A673 (cell line): ENCODE results near the gene CLSTN2. TPM values are rescaled to one million over a fixed set of nuclear protein-coding genes. Genes with fewer than 3 reads are reported as not detected.

ENCODE experiments used
- BruUV-seq: library from RNA; stranded (reverse); fragments of 400-500 nt; replicated peaks from 2 replicates; lab custom pipeline; 2021; lab: Mats Ljungman, UMichigan
- CTCF ChIA-PET: fragments of 300-600 bp; sonication (Branson Sonifier 250); formaldehyde crosslinking; loops from one replicate; lab custom pipeline; 2022; ENCODE audit warnings: antibody characterized with exemption; lab: Charles Lee
- POLR2A ChIA-PET: fragments of 300-600 bp; sonication (Branson Sonifier 250); formaldehyde crosslinking; loops from one replicate; lab custom pipeline; 2022; ENCODE audit warnings: antibody characterized with exemption; ENCODE audit not compliant: low non-redundant PET; lab: Charles Lee
- DNase-seq: peaks from one replicate; pipeline ENCODE4 v3.0.0-alpha.2; 2015; ENCODE audit warnings: low spot score
- H3K27ac ChIP-seq: fragments of 200-600 bp; sonication (generic); 2 replicates; pipeline ENCODE4 v1.5.1; 2016; ENCODE audit warnings: mixed run types, low read depth, mild to moderate bottlenecking, mixed read lengths, antibody characterized with exemption, low read length; ENCODE audit not compliant: poor library complexity, severe bottlenecking
- H3K27me3 ChIP-seq: fragments of 200-600 bp; sonication (generic); replicated peaks from 2 replicates; pipeline ENCODE4 v1.6.1; 2017; ENCODE audit warnings: mixed run types, low read depth, mild to moderate bottlenecking, mixed read lengths, antibody characterized with exemption, low read length; ENCODE audit not compliant: insufficient read depth, poor library complexity
- H3K36me3 ChIP-seq: fragments of 200-600 bp; sonication (generic); 2 replicates; pipeline ENCODE4 v1.6.1; 2016; ENCODE audit warnings: mixed run types, mild to moderate bottlenecking, mixed read lengths, antibody characterized with exemption, low read length; ENCODE audit not compliant: insufficient read depth, poor library complexity, severe bottlenecking
- H3K4me1 ChIP-seq: fragments of 200-600 bp; sonication (generic); 2 replicates; pipeline ENCODE4 v1.6.1; 2017; ENCODE audit warnings: mixed run types, mild to moderate bottlenecking, mixed read lengths, antibody characterized with exemption, low read length; ENCODE audit not compliant: insufficient read depth, poor library complexity, severe bottlenecking
- H3K4me3 ChIP-seq: fragments of 200-600 bp; sonication (generic); 2 replicates; pipeline ENCODE4 v1.5.1; 2016; ENCODE audit warnings: low read depth, mixed run types, mild to moderate bottlenecking, mixed read lengths, low read length; ENCODE audit not compliant: poor library complexity, severe bottlenecking
- H3K9me3 ChIP-seq: fragments of 200-600 bp; sonication (generic); 2 replicates; pipeline ENCODE4 v1.6.1; 2016; ENCODE audit warnings: mixed run types, low read depth, mild to moderate bottlenecking, mixed read lengths, antibody characterized with exemption, low read length; ENCODE audit not compliant: poor library complexity, severe bottlenecking
- CTCF ChIP-seq: fragments of 300-800, 200-600 bp; sonication (generic); conservative IDR thresholded peaks from 2 replicates; pipeline ENCODE4 v1.5.1; 2017; ENCODE audit warnings: low read depth, mild to moderate bottlenecking, antibody characterized with exemption, low read length, moderate library complexity, mixed read lengths
- EZH2 ChIP-seq: fragments of 200-600 bp; sonication (generic); IDR thresholded peaks from 2 replicates; pipeline ENCODE4 v1.6.1; 2017; ENCODE audit warnings: borderline replicate concordance, low read depth, mild to moderate bottlenecking, mixed read lengths, antibody characterized with exemption, low read length; ENCODE audit not compliant: poor library complexity, severe bottlenecking
- intact Hi-C: fragments of 100-400 bp; cut with micrococcal nuclease; formaldehyde crosslinking; loops from one replicate; pipeline ENCODE4 v1.10.0; 2022; ENCODE audit not compliant: unreplicated experiment
- total RNA-seq: library from RNA; stranded (reverse); gene quantifications from 2 replicates; pipeline ENCODE4 v1.2.3, GENCODE V29; 2021

The CLSTN2 gene
- total RNA-seq, 1 experiment from 2014 or later: 50.7 TPM

- Histone ChIP-seq H3K9me3 (no peaks in the 10 kb centered on the region), H3K27me3 (no peaks in the 10 kb centered on the region), H3K36me3 (no peaks in the 10 kb centered on the region), H3K4me3 (no peak overlapping the region), H3K27ac (no peak overlapping the region), H3K4me1 (no peaks in the 10 kb centered on the region)
- ChIA-PET POLR2A (no interaction called here), CTCF (no interaction called here)
- no peak for TF ChIP-seq CTCF
- no peak for TF ChIP-seq EZH2
- no peak for DNase-seq
- no TSS peak for BruUV-seq
- intact Hi-C loops: no loop called here
These were observed 423.7 kb downstream of the CLSTN2 start for GRCh38 chr3:140358686-140359085.

GRCh38 chr3:140359233-140359995 is 424.4 kb downstream of the CLSTN2 start:
- H3K4me1 ChIP-seq: no peaks in the 10 kb centered on the region
- no peak overlapping the region for H3K4me3 ChIP-seq
- POLR2A ChIA-PET: no interaction called here
- BruUV-seq: no TSS peak
- no peaks in the 10 kb centered on the region for H3K9me3 ChIP-seq
- intact Hi-C loops: no loop called here
- no peak overlapping the region for H3K27ac ChIP-seq
- CTCF ChIA-PET: no interaction called here
- DNase-seq: no peak
- no peak for TF ChIP-seq CTCF
- no peak for TF ChIP-seq EZH2
- H3K36me3 ChIP-seq: no peaks in the 10 kb centered on the region
- no peaks in the 10 kb centered on the region for H3K27me3 ChIP-seq

- Histone ChIP-seq H3K4me1 (no peaks in the 10 kb centered on the region), H3K27ac (no peak overlapping the region), H3K4me3 (no peak overlapping the region), H3K36me3 (no peaks in the 10 kb centered on the region), H3K9me3 (no peaks in the 10 kb centered on the region), H3K27me3 (no peaks in the 10 kb centered on the region)
- POLR2A ChIA-PET: no interaction called here
- CTCF ChIA-PET: no interaction called here
- intact Hi-C loops: no loop called here
- TF ChIP-seq CTCF: no peak
- no peak for TF ChIP-seq EZH2
- no TSS peak for BruUV-seq
- DNase-seq: no peak
These were observed 425.3 kb downstream of the CLSTN2 start for GRCh38 chr3:140360332-140360731.
